Liver (tissue), 3 donors: ENCODE measurements around the gene HS3ST2.

Experiments used
- CTCF ChIP-seq: fragments of 150-350 bp; IDR thresholded peaks from 2 replicates; pipeline ENCODE4 v1.5.1; 2017; ENCODE audit warnings: improper control_type of control experiment, low read depth, low read length; ENCODE audit not compliant: missing input control
- JUND ChIP-seq, 2 donors: IDR thresholded peaks; 2 replicates each; pipeline ENCODE4 v1.6.1; 2016; ENCODE audit warnings: antibody characterized with exemption in 2 of 2
- RAD21 ChIP-seq, 2 donors: IDR thresholded peaks; 2 replicates each; pipeline ENCODE4 v1.6.1; 2016; ENCODE audit warnings: antibody characterized with exemption in 2 of 2, mild to moderate bottlenecking in 2 of 2
- SP1 ChIP-seq: IDR thresholded peaks from 2 replicates; pipeline ENCODE4 v1.6.1; 2018; ENCODE audit warnings: antibody characterized with exemption, mild to moderate bottlenecking
- YY1 ChIP-seq: IDR thresholded peaks from 2 replicates; pipeline ENCODE4 v1.6.1; 2016; ENCODE audit warnings: antibody characterized with exemption, mild to moderate bottlenecking
- TF ChIP-seq, protein P1 (sequence below): IDR thresholded peaks from 2 replicates; pipeline ENCODE4 v1.6.1; 2016; ENCODE audit warnings: antibody characterized with exemption
- donor health status: healthy.
- donor health status: healthy.

DNA sequence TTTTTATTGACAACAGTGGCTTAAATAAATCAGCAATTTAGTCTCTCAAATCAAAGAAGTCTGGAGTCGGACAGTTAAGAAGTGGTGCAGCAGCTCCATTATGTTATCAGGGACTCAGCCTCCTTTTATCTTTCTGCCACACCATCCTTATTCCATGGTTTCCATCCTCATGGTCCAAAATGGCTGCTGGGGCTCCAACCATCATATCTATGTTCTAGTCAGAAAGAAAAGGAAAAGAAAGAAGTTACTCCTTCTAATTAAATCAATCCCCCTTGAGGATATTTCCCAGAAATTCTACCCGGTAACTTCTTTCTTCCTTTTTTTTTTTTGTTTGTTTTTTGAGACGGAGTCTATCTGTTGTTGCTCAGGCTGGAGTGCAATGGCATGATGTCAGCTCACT, 109.5 kb downstream of the HS3ST2 start:
- TF ChIP-seq CTCF (no peak), RAD21 (IDR thresholded peaks at IDR 0.05) (no peak), SP1 (no peak), YY1 (no peak), JUND (IDR thresholded peaks at IDR 0.05) (no peak)
- TF ChIP-seq, protein P1, sequence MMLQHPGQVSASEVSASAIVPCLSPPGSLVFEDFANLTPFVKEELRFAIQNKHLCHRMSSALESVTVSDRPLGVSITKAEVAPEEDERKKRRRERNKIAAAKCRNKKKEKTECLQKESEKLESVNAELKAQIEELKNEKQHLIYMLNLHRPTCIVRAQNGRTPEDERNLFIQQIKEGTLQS = no peak
